Measurements from ENCODE around the gene TAS2R46. TPM values are rescaled to one million over a fixed set of nuclear protein-coding genes. Genes with fewer than 3 reads are reported as not detected.
"Not testable (repeated sequence)": the region's sequence is repeated elsewhere in the genome, so short reads cannot be mapped to it uniquely, and the experiment has no call there.

TAS2R46 gene, protein sequence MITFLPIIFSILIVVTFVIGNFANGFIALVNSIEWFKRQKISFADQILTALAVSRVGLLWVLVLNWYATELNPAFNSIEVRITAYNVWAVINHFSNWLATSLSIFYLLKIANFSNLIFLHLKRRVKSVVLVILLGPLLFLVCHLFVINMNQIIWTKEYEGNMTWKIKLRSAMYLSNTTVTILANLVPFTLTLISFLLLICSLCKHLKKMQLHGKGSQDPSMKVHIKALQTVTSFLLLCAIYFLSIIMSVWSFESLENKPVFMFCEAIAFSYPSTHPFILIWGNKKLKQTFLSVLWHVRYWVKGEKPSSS
- total RNA-seq (1 to 10 TPM; 2.3 to 5.0 (median 3.1) TPM), polyA plus RNA-seq (under 1 TPM in 1 of 3 donors, not detected in 2; 0.07 TPM)

- DNase-seq; H3K36me3 ChIP-seq; H3K9me3 ChIP-seq; H3K27me3 ChIP-seq; H3K4me3 ChIP-seq; intact Hi-C loops (cut with DNase I); H3K4me1 ChIP-seq; H3K27ac ChIP-seq: not testable (repeated sequence)
- 85 to 96% methylated on average over 1 of the region's 1 CpG for WGBS, 2 donors
Measured at GRCh38 chr12:11062194-11062593, at the start of gene TAS2R46. Gene TAS2R46 (minus strand): TSS chr12:11062294. CDS start chr12:11062294, 0 bp downstream.

- H3K36me3 ChIP-seq, result not testable (repeated sequence)
- 82 to 93% methylated on average over 1 of the region's 1 CpG for WGBS, 2 donors
Measured at GRCh38 chr12:11111213-11111612, 49.1 kb upstream of the TAS2R46 start.

DNA sequence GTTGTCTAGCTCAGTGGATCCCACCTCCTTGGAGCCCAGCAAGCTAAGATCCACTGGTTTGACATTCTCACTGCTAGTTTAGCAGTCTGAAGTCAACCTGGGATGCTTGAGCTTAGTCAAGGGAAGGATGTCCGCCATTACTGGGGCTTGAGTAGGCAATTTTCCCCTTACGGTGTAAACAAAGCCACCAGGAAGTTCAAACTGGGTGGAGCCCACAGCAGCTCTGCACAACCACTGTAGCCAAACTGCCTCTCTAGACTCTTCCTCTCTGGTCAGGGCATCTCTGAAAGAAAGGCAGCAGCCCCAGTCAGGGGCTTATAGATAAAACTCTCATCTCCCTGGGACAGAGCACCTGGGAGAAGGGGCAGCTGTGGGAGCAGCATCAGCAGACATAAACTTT, 46.8 kb upstream of the TAS2R46 start:
- no peak overlapping the region for H3K27ac ChIP-seq
- no peak for DNase-seq
- no peaks in the 10 kb centered on the region for H3K36me3 ChIP-seq
- H3K4me1 ChIP-seq, result no peaks in the 10 kb centered on the region
- TF ChIP-seq EP300 (IDR thresholded peaks at IDR 0.05), result no peak
- H3K9me3 ChIP-seq, result peaks cover 0 to 2% (median 0%) of the 10 kb centered on the region in 4 donors
- WGBS, 2 donors, result 85 to 92% methylated on average over 2 of the region's 2 CpGs
- no peak overlapping the region for H3K4me3 ChIP-seq
- intact Hi-C loops (cut with DNase I), result no loop called here
- no peaks in the 10 kb centered on the region for H3K27me3 ChIP-seq

More at GRCh38 chr12:11111213-11111612, 49.1 kb upstream of the TAS2R46 start:
- H3K4me3 ChIP-seq; H3K27ac ChIP-seq; DNase-seq; H3K9me3 ChIP-seq; H3K27me3 ChIP-seq; H3K4me1 ChIP-seq; intact Hi-C loops (cut with DNase I): not testable (repeated sequence)

DNA sequence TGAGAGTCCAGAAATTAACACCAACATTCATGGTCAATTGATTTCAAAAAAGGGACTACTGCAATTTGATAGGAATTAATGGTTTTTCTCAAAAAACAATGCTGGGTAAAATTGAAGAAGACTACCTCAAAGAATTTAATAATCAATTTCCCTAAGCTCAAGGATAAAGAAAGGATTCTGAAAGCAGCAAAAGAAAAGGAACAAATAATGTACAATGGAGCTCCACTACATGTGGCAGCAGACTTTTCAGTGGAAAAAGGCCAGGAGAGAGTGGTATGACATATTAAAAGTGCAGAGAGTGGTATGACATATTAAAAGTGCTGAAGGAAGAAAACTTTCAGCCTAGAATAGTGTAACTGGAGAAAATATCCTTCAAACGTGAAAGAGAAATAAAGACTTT, 45.6 kb upstream of the TAS2R46 start:
- DNase-seq, result no peak
- H3K4me1 ChIP-seq, result no peaks in the 10 kb centered on the region
- peaks cover 0 to 2% (median 0%) of the 10 kb centered on the region in 4 donors for H3K9me3 ChIP-seq
- intact Hi-C loops (cut with DNase I), result no loop called here
- no peaks in the 10 kb centered on the region for H3K36me3 ChIP-seq
- H3K4me3 ChIP-seq, result no peak overlapping the region
- H3K27me3 ChIP-seq, result no peaks in the 10 kb centered on the region
- no peak for TF ChIP-seq POLR2AphosphoS5 (IDR thresholded peaks at IDR 0.05)
- TF ChIP-seq, protein P1, sequence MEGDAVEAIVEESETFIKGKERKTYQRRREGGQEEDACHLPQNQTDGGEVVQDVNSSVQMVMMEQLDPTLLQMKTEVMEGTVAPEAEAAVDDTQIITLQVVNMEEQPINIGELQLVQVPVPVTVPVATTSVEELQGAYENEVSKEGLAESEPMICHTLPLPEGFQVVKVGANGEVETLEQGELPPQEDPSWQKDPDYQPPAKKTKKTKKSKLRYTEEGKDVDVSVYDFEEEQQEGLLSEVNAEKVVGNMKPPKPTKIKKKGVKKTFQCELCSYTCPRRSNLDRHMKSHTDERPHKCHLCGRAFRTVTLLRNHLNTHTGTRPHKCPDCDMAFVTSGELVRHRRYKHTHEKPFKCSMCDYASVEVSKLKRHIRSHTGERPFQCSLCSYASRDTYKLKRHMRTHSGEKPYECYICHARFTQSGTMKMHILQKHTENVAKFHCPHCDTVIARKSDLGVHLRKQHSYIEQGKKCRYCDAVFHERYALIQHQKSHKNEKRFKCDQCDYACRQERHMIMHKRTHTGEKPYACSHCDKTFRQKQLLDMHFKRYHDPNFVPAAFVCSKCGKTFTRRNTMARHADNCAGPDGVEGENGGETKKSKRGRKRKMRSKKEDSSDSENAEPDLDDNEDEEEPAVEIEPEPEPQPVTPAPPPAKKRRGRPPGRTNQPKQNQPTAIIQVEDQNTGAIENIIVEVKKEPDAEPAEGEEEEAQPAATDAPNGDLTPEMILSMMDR (IDR thresholded peaks at IDR 0.05), result no peak
- no peak for TF ChIP-seq POLR2A (IDR thresholded peaks at IDR 0.05)
- TF ChIP-seq EP300 (IDR thresholded peaks at IDR 0.05), result no peak
- 94 to 96% methylated on average over 1 of the region's 1 CpG for WGBS, 2 donors
- H3K27ac ChIP-seq, result no peak overlapping the region

- Histone ChIP-seq H3K36me3 (no peaks in the 10 kb centered on the region), H3K27me3 (no peaks in the 10 kb centered on the region), H3K4me3 (no peak overlapping the region), H3K4me1 (no peaks in the 10 kb centered on the region), H3K9me3 (peaks cover 0 to 2% (median 0%) of the 10 kb centered on the region in 4 donors), H3K27ac (no peak overlapping the region)
- DNase-seq, result no peak
- intact Hi-C loops (cut with DNase I), result no loop called here
- TF ChIP-seq, protein P1 (IDR thresholded peaks at IDR 0.05), result no peak
- TF ChIP-seq POLR2AphosphoS5 (IDR thresholded peaks at IDR 0.05) (no peak), EP300 (IDR thresholded peaks at IDR 0.05) (no peak), POLR2A (IDR thresholded peaks at IDR 0.05) (no peak)
- WGBS, 2 donors, result 93 to 96% methylated on average over 2 of the region's 2 CpGs
Measured at GRCh38 chr12:11106288-11106687, 44.2 kb upstream of the TAS2R46 start.

DNA sequence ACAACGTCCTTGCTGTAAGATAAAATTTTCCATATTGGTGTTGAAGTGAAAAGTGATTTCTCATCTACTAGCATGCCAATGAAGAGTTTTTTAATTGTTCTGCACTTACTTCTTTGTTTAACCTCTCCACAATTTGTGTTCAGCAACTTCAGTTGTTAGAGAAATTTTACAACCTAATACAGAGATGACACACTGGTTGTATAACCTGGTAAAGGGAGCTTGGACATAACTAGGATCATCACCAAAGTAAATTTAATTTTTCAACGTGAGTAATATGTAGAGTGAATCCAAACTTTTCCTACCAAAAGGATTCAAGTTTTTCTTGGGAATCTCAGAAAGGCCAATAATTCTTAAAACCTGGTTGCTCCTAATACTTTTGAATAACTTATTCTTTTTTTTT, 43.5 kb upstream of the TAS2R46 start:
- Histone ChIP-seq H3K36me3 (no peaks in the 10 kb centered on the region), H3K27me3 (no peaks in the 10 kb centered on the region), H3K27ac (no peak overlapping the region), H3K4me1 (no peaks in the 10 kb centered on the region), H3K4me3 (no peak overlapping the region), H3K9me3 (peaks cover 0 to 2% (median 0%) of the 10 kb centered on the region in 4 donors)
- WGBS, 2 donors, result 26 to 76% methylated on average over 2 of the region's 2 CpGs
- intact Hi-C loops (cut with DNase I), result no loop called here
- DNase-seq, result no peak
- TF ChIP-seq, protein P1 (IDR thresholded peaks at IDR 0.05), result no peak
- TF ChIP-seq POLR2AphosphoS5 (IDR thresholded peaks at IDR 0.05), result no peak
- TF ChIP-seq POLR2A (IDR thresholded peaks at IDR 0.05), result no peak
- no peak for TF ChIP-seq EP300 (IDR thresholded peaks at IDR 0.05)

GRCh38 chr12:11094910-11095309, 32.8 kb upstream of the TAS2R46 start:
- WGBS, 2 donors, result no CpG with 5 or more reads among the region's 2 CpGs
- H3K27me3 ChIP-seq; H3K27ac ChIP-seq; H3K9me3 ChIP-seq; intact Hi-C loops (cut with DNase I); H3K4me1 ChIP-seq; DNase-seq; H3K4me3 ChIP-seq; H3K36me3 ChIP-seq: not testable (repeated sequence)

Data from sigmoid colon (tissue), 7 donors.